K562 (cell line): ENCODE data around the gene LITAF. TPM values are rescaled to one million over a fixed set of nuclear protein-coding genes. Genes with fewer than 3 reads are reported as not detected.

ENCODE experiments used
- ATAC-seq: fragments of 200-7000 bp; cut with Tn5 transposase; 3 replicates; pipeline ENCODE4 v1.9.1; 2020; ENCODE audit warnings: moderate library complexity
- BruUV-seq: library from RNA; stranded (reverse); fragments of 400-500 nt; replicated peaks from 2 replicates; lab custom pipeline; 2021; lab: Mats Ljungman, UMichigan
- CTCF ChIA-PET: fragments of 300-600 bp; formaldehyde crosslinking; extraction: SDS; loops from one replicate; lab custom pipeline; 2021; ENCODE audit warnings: low intra/inter-chr PET ratio; lab: Yijun Ruan, JAX
- POLR2A ChIA-PET: fragments of 300-600, 350-650 bp; sonication (Branson Sonifier 250); formaldehyde crosslinking; extraction: SDS; loops from one replicate; lab custom pipeline; 2021; ENCODE audit warnings: antibody characterized with exemption, inconsistent platforms; lab: Yijun Ruan, JAX
- DNase-seq, 4 experiments: peaks; one replicate each; pipeline versions ENCODE4 v3.0.0 to v3.0.0-alpha.2; 2011 to 2018; ENCODE audit warnings: low spot score in 3 of 4, mixed read lengths in 3 of 4; ENCODE audit errors: extremely low read depth in 1 of 4
- FAIRE-seq: peaks from 2 replicates; lab custom pipeline; 2011; peaks lifted over from hg19 to GRCh38; lab: Jason Lieb, UNC
- H2AFZ ChIP-seq: 2 replicates; pipeline ENCODE4 v1.6.0; 2011; ENCODE audit warnings: low read depth, low read length, control low read depth, inconsistent platforms
- H3K27ac ChIP-seq: fragments of 200-600 bp; 3 replicates; pipeline ENCODE4 v1.8.0; 2011; ENCODE audit warnings: low read depth, mild to moderate bottlenecking, control low read depth, inconsistent platforms, low read length, moderate library complexity, mixed read lengths; ENCODE audit errors: extremely low read depth
- H3K27me3 ChIP-seq, 2 experiments: fragments of 300-600 bp in 1 of 2; 2 replicates in 1 of 2; 3 replicates in 1 of 2; pipeline versions ENCODE4 v1.6.0 to v1.8.0; 2011; ENCODE audit warnings: inconsistent platforms in 2 of 2, low read length in 2 of 2, mild to moderate bottlenecking in 1 of 2, mixed read lengths in 1 of 2, moderate library complexity in 1 of 2; ENCODE audit not compliant: control insufficient read depth in 2 of 2, insufficient read depth in 2 of 2
- H3K36me3 ChIP-seq: fragments of 300-600 bp; 3 replicates; pipeline ENCODE4 v1.8.0; 2011; ENCODE audit warnings: mild to moderate bottlenecking, low read length, inconsistent platforms; ENCODE audit not compliant: control insufficient read depth, insufficient read depth
- H3K4me1 ChIP-seq, 2 experiments: fragments of 200-600 bp in 1 of 2; replicated peaks in 1 of 2; 2 replicates in 1 of 2; 3 replicates in 1 of 2; pipeline versions ENCODE4 v1.5.1 to v1.8.0; 2011; ENCODE audit warnings: inconsistent platforms in 2 of 2, low read length in 2 of 2, mild to moderate bottlenecking in 1 of 2, mixed read lengths in 1 of 2, moderate library complexity in 1 of 2; ENCODE audit not compliant: control insufficient read depth in 2 of 2, insufficient read depth in 2 of 2
- H3K4me2 ChIP-seq: 2 replicates; pipeline ENCODE4 v1.6.1; 2011; ENCODE audit warnings: low read length, control low read depth, inconsistent platforms, mixed read lengths; ENCODE audit not compliant: insufficient read depth
- H3K4me3 ChIP-seq: fragments of 200-600 bp; sonication (generic), shearing (Covaris generic); 2 replicates; pipeline ENCODE4 v1.5.1; 2016; ENCODE audit warnings: control low read depth, inconsistent platforms
- H3K79me2 ChIP-seq: fragments of 200-600 bp; 3 replicates; pipeline ENCODE4 v1.8.0; 2011; ENCODE audit warnings: low read length, inconsistent platforms; ENCODE audit not compliant: control insufficient read depth, insufficient read depth
- H3K9ac ChIP-seq, 2 experiments: 2 replicates each; pipeline versions ENCODE4 v1.6.0 to v1.6.1; 2011; ENCODE audit warnings: low read depth in 2 of 2, low read length in 2 of 2, control low read depth in 1 of 2, inconsistent platforms in 1 of 2, mild to moderate bottlenecking in 1 of 2, mixed read lengths in 1 of 2; ENCODE audit not compliant: insufficient read depth in 1 of 2
- H3K9me1 ChIP-seq: one replicate; pipeline ENCODE4 v1.6.0; 2011; ENCODE audit warnings: inconsistent platforms, mild to moderate bottlenecking, low read length, moderate library complexity; ENCODE audit not compliant: control insufficient read depth, insufficient read depth
- H3K9me3 ChIP-seq: replicated peaks from 2 replicates; pipeline ENCODE4 v1.5.1; 2011; ENCODE audit warnings: low read depth, low read length, inconsistent platforms; ENCODE audit not compliant: control insufficient read depth, insufficient read depth
- H4K20me1 ChIP-seq: replicated peaks from 2 replicates; pipeline ENCODE4 v1.6.1; 2011; ENCODE audit warnings: low read length, inconsistent platforms, mixed read lengths; ENCODE audit not compliant: control insufficient read depth, insufficient read depth
- ADNP ChIP-seq: fragments of 200-800 bp; sonication (Bioruptor generic); IDR thresholded peaks from 2 replicates; pipeline ENCODE4 v1.6.1; 2016; ENCODE audit warnings: missing genetic modification characterization, missing compliant biosample characterization
- AFF4 ChIP-seq: sonication (generic); formaldehyde crosslinking; IDR thresholded peaks from 2 replicates; pipeline ENCODE4 v1.8.0; 2023; ENCODE audit warnings: mild to moderate bottlenecking, missing genetic modification reagents
- ELF1 ChIP-seq: fragments of 200-800 bp; sonication (Bioruptor generic); IDR thresholded peaks from 2 replicates; pipeline ENCODE4 v1.6.1; 2016; ENCODE audit warnings: missing genetic modification characterization, missing compliant biosample characterization
- KAT7 ChIP-seq: sonication (generic); formaldehyde crosslinking; IDR thresholded peaks from 2 replicates; pipeline ENCODE4 v1.8.0; 2022; ENCODE audit warnings: missing genetic modification reagents, mild to moderate bottlenecking, borderline replicate concordance
- NFIC ChIP-seq: fragments of 450-650 bp; IDR thresholded peaks from 2 replicates; pipeline ENCODE4 v1.6.1; 2017; ENCODE audit warnings: mild to moderate bottlenecking, inconsistent platforms
- PHB ChIP-seq: fragments of 250-450 bp; sonication (Bioruptor Pico); IDR thresholded peaks from 2 replicates; pipeline ENCODE4 v1.5.0; 2021
- RCOR1 ChIP-seq, 2 experiments: IDR thresholded peaks; 2 replicates each; pipeline ENCODE4 v1.6.1; 2012; ENCODE audit warnings: low read depth in 2 of 2, low read length in 2 of 2, borderline replicate concordance in 1 of 2, improper control_type of control experiment in 1 of 2
- WGBS: fragments of 100-300 bp; shearing (Covaris generic); methylation state at CpG from one replicate; pipeline ENCODE4 v1.1.6; 2016; ENCODE audit warnings: low coverage, mixed read lengths; ENCODE audit not compliant: insufficient coverage; ENCODE audit errors: missing lambda C conversion rate; 5-methylcytosine and 5-hydroxymethylcytosine counted together
- in situ Hi-C: fragments of 300-500 bp; cut with MboI; formaldehyde crosslinking; loops from 4 replicates; pipeline ENCODE4 v1.15.0; 2018; ENCODE audit warnings: inconsistent platforms, mixed read lengths
- intact Hi-C: fragments of 100-400 bp; cut with micrococcal nuclease; formaldehyde crosslinking; loops from 2 replicates; pipeline ENCODE4 v1.14.2; 2022
- polyA plus RNA-seq, 8 experiments: library from polyadenylated mRNA; depleted of rRNA in 4 of 8; stranded (reverse) in 5 of 8; unstranded in 3 of 8; fragments of >200 nt; fragmentation: Nextera tagmentation in 2 of 8; fragmentation: Illumina TruSeq in 1 of 8; extraction: Ambion mirVana in 2 of 8; extraction: Trizol in 1 of 8; gene quantifications; 2 replicates each; pipeline versions ENCODE4 v1.2.1 to v1.2.3, GENCODE V29; 2011 to 2014; ENCODE audit warnings: inconsistent platforms in 1 of 8, missing spikeins in 1 of 8
- total RNA-seq, 7 experiments: library from RNA; depleted of rRNA in 6 of 7; stranded (reverse); fragments of >200 nt in 6 of 7; fragmentation: Illumina TruSeq in 2 of 7; extraction: Trizol in 2 of 7; gene quantifications; 2 replicates each; pipeline versions ENCODE4 v1.2.1 to v1.2.3, GENCODE V29; 2011 to 2021; ENCODE audit warnings: low replicate concordance in 1 of 7
- TF ChIP-seq, protein P1 (sequence below): fragments of 450-650 bp; IDR thresholded peaks from 2 replicates; pipeline ENCODE4 v1.7.1; 2018; ENCODE audit warnings: mild to moderate bottlenecking, low read depth; ENCODE audit not compliant: partially characterized antibody
- TF ChIP-seq, protein P2 (sequence below): fragments of 450-650 bp; formaldehyde crosslinking; IDR thresholded peaks from 2 replicates; pipeline ENCODE4 v1.4.0; 2020; ENCODE audit warnings: mild to moderate bottlenecking, mixed read lengths
- TF ChIP-seq, protein P3 (sequence below): sonication (generic); formaldehyde crosslinking; IDR thresholded peaks from 2 replicates; pipeline ENCODE4 v1.8.0; 2022; ENCODE audit warnings: mild to moderate bottlenecking, missing genetic modification reagents

LITAF gene
- total and polyA plus RNA-seq, 9 of the 15 experiments (the other 6 are each of a cell fraction or from before 2014, with no cell fraction given), result 4.1 to 17.8 (median 11.9) TPM

DNA sequence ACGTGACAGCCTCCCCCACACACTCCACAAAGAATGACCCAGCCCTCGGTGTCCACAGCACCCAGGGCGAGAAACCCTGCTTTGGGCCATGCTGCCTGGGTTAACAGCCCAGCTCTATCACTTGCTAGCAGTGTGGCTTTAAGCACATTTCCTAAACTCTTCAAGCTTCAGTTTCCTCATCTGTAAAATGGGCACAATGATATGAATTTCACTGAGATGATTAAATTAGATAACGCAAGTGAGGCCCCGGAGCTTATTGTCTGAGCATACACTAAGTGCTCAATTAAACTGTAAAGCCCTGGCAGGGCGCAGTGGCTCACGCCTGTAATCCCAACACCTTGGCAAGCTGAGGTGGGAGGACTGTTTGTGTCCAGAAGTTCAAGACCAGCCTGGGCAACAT lies 79.4 kb downstream of the LITAF start (continued):
- TF ChIP-seq, protein P1, sequence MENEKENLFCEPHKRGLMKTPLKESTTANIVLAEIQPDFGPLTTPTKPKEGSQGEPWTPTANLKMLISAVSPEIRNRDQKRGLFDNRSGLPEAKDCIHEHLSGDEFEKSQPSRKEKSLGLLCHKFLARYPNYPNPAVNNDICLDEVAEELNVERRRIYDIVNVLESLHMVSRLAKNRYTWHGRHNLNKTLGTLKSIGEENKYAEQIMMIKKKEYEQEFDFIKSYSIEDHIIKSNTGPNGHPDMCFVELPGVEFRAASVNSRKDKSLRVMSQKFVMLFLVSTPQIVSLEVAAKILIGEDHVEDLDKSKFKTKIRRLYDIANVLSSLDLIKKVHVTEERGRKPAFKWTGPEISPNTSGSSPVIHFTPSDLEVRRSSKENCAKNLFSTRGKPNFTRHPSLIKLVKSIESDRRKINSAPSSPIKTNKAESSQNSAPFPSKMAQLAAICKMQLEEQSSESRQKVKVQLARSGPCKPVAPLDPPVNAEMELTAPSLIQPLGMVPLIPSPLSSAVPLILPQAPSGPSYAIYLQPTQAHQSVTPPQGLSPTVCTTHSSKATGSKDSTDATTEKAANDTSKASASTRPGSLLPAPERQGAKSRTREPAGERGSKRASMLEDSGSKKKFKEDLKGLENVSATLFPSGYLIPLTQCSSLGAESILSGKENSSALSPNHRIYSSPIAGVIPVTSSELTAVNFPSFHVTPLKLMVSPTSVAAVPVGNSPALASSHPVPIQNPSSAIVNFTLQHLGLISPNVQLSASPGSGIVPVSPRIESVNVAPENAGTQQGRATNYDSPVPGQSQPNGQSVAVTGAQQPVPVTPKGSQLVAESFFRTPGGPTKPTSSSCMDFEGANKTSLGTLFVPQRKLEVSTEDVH, result no peak
- TF ChIP-seq ADNP (tag), result peak; percentile 83
- no peak for TF ChIP-seq PHB (CRISPR knock-in tag)
- no peak for TF ChIP-seq NFIC
- peak in 1 of 2 experiments; percentile 28; a peak in 1 of 4 replicates for TF ChIP-seq RCOR1 (IDR thresholded peaks at IDR 0.05; ENCODE audit: borderline replicate concordance in 1 of 2, low read depth in 2 of 2, low read length in 2 of 2)
- TF ChIP-seq KAT7 (CRISPR knock-in tag), result no peak

GRCh38 chr16:11506741-11507305 lies 79.9 kb downstream of the LITAF start:
- peaks cover 4 to 24% of the 10 kb centered on the region in 2 experiments; a peak in 4 of 5 replicates for H3K27me3 ChIP-seq
- ATAC-seq, result peak; percentile 73
- FAIRE-seq, result no peak
- ChIA-PET POLR2A (interaction anchor here (0.7 kb wide), 1 partner anchor 14 kb away, joined by 3 read pairs; no protein-coding TSS in a partner anchor), CTCF (no interaction called here)
- no peaks in the 10 kb centered on the region for H3K9me3 ChIP-seq
- H3K79me2 ChIP-seq, result no peaks in the 10 kb centered on the region
- 5% methylated on average over 12 of the region's 12 CpGs for WGBS
- no peaks in the 10 kb centered on the region for H3K9me1 ChIP-seq
- H3K4me2 ChIP-seq, result no peak overlapping the region
- no peak overlapping the region for H3K4me3 ChIP-seq
- intact Hi-C loops (no loop called here), in situ Hi-C loops (no loop called here)
- H3K27ac ChIP-seq, result no peak overlapping the region
- H3K36me3 ChIP-seq, result no peaks in the 10 kb centered on the region
- DNase-seq, result peak in 2 of 4 experiments; percentile 23 to 31
- no peaks in the 10 kb centered on the region for H4K20me1 ChIP-seq
- peak overlapping the region; percentile 68; the same call in 1 of the 2 replicates for H2AFZ ChIP-seq
- H3K9ac ChIP-seq, result no peak overlapping the region
- H3K4me1 ChIP-seq, result no peaks in the 10 kb centered on the region
- no TSS peak for BruUV-seq
- TF ChIP-seq, protein P2, sequence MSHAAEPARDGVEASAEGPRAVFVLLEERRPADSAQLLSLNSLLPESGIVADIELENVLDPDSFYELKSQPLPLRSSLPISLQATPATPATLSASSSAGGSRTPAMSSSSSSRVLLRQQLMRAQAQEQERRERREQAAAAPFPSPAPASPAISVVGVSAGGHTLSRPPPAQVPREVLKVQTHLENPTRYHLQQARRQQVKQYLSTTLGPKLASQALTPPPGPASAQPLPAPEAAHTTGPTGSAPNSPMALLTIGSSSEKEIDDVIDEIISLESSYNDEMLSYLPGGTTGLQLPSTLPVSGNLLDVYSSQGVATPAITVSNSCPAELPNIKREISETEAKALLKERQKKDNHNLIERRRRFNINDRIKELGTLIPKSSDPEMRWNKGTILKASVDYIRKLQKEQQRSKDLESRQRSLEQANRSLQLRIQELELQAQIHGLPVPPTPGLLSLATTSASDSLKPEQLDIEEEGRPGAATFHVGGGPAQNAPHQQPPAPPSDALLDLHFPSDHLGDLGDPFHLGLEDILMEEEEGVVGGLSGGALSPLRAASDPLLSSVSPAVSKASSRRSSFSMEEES (CRISPR knock-in tag), result no peak
- TF ChIP-seq AFF4 (no peak), ELF1 (tag) (no peak)
- TF ChIP-seq, protein P3, sequence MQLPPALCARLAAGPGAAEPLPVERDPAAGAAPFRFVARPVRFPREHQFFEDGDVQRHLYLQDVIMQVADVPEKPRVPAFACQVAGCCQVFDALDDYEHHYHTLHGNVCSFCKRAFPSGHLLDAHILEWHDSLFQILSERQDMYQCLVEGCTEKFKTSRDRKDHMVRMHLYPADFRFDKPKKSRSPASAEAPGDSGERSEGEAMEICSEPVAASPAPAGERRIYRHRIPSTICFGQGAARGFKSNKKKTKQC (CRISPR knock-in tag), result no peak
